Osteoblast (primary cell): ENCODE results near the gene ATRIP. TPM values are rescaled to one million over a fixed set of nuclear protein-coding genes. Genes with fewer than 3 reads are reported as not detected.
A peak's percentile ranks its signal among the peaks of the same experiment; 100 is the strongest.

Experiments used
- DNase-seq: peaks from one replicate; pipeline ENCODE4 v3.0.0; 2011; ENCODE audit warnings: low spot score, mixed read lengths; ENCODE audit not compliant: insufficient read length; ENCODE audit errors: missing footprints
- H2AFZ ChIP-seq: 2 replicates; pipeline ENCODE4 v1.6.0; 2011; ENCODE audit warnings: mild to moderate bottlenecking, low read length
- H3K27ac ChIP-seq: 2 replicates; pipeline ENCODE4 v1.5.1; 2011; ENCODE audit warnings: mild to moderate bottlenecking, low read depth, low read length, moderate library complexity
- H3K27me3 ChIP-seq: 2 replicates; pipeline ENCODE4 v1.6.0; 2012; ENCODE audit warnings: mild to moderate bottlenecking, control low read depth, inconsistent platforms, low read length, moderate library complexity; ENCODE audit not compliant: insufficient read depth
- H3K36me3 ChIP-seq: 2 replicates; pipeline ENCODE4 v1.5.1; 2011; ENCODE audit warnings: mild to moderate bottlenecking, low read length, control low read depth, moderate library complexity; ENCODE audit not compliant: insufficient read depth
- H3K4me1 ChIP-seq: 2 replicates; pipeline ENCODE4 v1.5.1; 2011; ENCODE audit warnings: mild to moderate bottlenecking, low read length, control low read depth, moderate library complexity; ENCODE audit not compliant: insufficient read depth
- H3K4me2 ChIP-seq: 2 replicates; pipeline ENCODE4 v1.6.0; 2011; ENCODE audit warnings: mild to moderate bottlenecking, low read length; ENCODE audit not compliant: insufficient read depth
- H3K4me3 ChIP-seq: fragments of 200-600 bp; sonication (generic); 3 replicates; pipeline ENCODE4 v1.5.1; 2012; ENCODE audit warnings: mild to moderate bottlenecking, low read length, inconsistent platforms; ENCODE audit not compliant: insufficient read depth
- H3K79me2 ChIP-seq: 2 replicates; pipeline ENCODE4 v1.6.0; 2012; ENCODE audit warnings: mild to moderate bottlenecking, low read length, control low read depth, inconsistent platforms; ENCODE audit not compliant: insufficient read depth
- H3K9me3 ChIP-seq: 2 replicates; pipeline ENCODE4 v1.5.1; 2011; ENCODE audit warnings: low read depth, low read length, control low read depth
- H4K20me1 ChIP-seq: 2 replicates; pipeline ENCODE4 v1.6.0; 2012; ENCODE audit warnings: mild to moderate bottlenecking, low read length, control low read depth; ENCODE audit not compliant: insufficient read depth
- total RNA-seq: library from RNA; depleted of rRNA; stranded (reverse); fragments of >200 nt; gene quantifications from 2 replicates; pipeline ENCODE4 v1.2.3, GENCODE V29; 2012
- TF ChIP-seq, protein P1 (sequence below): IDR thresholded peaks from 2 replicates; pipeline ENCODE4 v1.5.1; 2011; ENCODE audit warnings: mild to moderate bottlenecking, low read depth, low read length, moderate library complexity; ENCODE audit errors: extremely low read depth

Gene ATRIP
- total RNA-seq, 1 donor: 5.1 TPM

DNA sequence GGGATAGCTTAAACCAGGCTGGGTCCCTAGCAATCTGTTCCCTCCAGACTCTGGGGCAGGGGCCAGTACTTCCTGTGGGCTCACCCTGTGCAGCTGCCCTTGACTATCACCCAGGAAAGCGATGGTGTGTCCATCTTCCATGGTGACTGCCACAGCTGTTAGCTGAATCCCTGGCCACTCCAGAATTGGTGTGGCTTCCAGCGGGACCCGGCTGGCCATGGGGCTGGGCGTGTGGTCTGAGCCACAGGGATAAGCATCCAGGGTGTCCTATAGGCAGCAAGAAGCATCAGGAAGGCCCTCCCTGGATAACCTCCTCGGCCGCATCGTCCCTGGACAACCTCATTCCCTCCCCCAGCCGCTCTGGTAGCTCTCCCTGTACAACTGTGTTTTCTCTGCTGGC, 23.9 kb upstream of the ATRIP start:
- Histone ChIP-seq H4K20me1 (peaks cover 9% of the 10 kb centered on the region), H3K4me1 (peaks cover 6% of the 10 kb centered on the region), H3K4me3 (no peak overlapping the region), H3K79me2 (no peaks in the 10 kb centered on the region), H3K27me3 (peaks cover 5% of the 10 kb centered on the region), H3K9me3 (no peaks in the 10 kb centered on the region), H2AFZ (no peak overlapping the region), H3K27ac (no peak overlapping the region), H3K36me3 (no peaks in the 10 kb centered on the region), H3K4me2 (no peak overlapping the region)
- TF ChIP-seq, protein P1, sequence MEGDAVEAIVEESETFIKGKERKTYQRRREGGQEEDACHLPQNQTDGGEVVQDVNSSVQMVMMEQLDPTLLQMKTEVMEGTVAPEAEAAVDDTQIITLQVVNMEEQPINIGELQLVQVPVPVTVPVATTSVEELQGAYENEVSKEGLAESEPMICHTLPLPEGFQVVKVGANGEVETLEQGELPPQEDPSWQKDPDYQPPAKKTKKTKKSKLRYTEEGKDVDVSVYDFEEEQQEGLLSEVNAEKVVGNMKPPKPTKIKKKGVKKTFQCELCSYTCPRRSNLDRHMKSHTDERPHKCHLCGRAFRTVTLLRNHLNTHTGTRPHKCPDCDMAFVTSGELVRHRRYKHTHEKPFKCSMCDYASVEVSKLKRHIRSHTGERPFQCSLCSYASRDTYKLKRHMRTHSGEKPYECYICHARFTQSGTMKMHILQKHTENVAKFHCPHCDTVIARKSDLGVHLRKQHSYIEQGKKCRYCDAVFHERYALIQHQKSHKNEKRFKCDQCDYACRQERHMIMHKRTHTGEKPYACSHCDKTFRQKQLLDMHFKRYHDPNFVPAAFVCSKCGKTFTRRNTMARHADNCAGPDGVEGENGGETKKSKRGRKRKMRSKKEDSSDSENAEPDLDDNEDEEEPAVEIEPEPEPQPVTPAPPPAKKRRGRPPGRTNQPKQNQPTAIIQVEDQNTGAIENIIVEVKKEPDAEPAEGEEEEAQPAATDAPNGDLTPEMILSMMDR: no peak
- DNase-seq: peak; percentile 65

DNA sequence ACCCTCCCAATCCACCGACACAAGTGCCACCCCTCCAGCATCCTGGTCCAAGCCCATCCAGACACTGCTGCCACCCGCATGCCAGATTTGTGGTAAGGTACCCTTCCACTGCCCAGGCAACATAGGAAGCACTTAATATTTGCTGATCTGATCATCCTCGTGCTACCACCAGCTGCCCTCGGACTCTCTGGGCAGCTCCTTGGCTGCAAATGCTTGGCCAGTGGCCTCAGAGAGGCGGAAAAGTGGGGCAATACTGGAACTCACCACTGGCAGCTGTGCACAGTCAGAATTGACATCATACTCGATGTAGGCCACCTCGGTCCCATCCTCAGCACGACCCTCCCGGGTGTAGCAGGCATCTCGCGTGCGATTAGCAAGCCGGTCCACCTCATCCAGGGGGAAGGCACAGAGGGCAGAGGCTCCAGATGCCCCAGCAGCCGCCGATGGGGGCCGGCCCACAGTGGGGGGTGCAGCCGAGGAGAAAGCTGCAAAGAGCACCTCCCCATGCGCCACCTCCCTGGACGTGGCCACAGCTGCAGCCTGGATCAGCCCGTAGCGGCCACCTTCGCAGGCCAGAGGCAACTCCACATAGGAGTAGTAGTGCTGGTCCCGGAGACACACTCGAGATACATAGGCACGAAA, 23.2 kb upstream of the ATRIP start:
- peaks cover 6% of the 10 kb centered on the region for H3K4me1 ChIP-seq
- H3K4me3 ChIP-seq: no peak overlapping the region
- H3K4me2 ChIP-seq: no peak overlapping the region

DNA sequence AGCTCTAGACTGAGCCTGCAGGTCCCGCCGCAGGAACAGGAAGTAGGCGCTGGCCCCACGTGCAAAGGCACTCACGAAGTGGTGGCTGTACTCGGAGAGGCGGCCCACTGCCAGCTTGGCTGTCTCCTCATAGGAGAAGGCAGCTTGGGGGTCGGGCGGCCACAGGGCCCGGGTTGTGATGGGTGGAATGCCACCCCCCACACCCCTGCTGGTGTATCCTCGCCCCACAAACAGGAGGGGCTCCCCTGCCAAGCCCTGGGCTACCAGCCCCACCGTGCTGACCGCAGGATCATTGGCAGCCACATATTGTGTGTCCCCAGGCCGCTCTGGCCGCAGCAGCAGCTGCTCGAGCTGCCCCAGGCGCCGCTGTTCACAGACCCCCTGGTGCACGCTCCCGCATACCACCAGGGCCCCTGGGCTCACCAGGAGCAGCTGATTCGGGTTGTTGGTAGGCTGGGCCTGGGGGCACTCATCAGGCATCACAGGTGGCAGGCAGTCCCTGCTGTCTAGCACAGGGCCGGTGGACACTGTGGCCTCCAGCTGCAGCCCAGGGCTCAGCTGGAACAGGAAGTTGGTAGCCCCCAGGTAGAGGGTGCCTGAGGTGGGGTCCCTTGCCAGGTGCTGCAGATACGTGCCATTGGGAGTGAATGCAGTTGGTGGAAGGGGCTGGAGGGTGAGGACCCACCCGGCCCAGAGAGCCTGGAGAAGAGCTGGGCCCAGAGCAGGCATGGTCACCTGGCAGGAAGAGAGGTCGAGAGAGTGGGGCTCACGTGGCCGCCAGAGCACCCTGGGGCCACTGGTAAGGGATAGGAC, 22.4 kb upstream of the ATRIP start:
- Histone ChIP-seq H3K79me2 (no peaks in the 10 kb centered on the region), H3K9me3 (no peaks in the 10 kb centered on the region), H3K4me3 (no peak overlapping the region), H4K20me1 (peaks cover 16% of the 10 kb centered on the region), H3K4me2 (no peak overlapping the region), H3K4me1 (peaks cover 6% of the 10 kb centered on the region), H2AFZ (no peak overlapping the region), H3K27me3 (peaks cover 12% of the 10 kb centered on the region), H3K36me3 (no peaks in the 10 kb centered on the region), H3K27ac (no peak overlapping the region)
- peak; percentile 81 for DNase-seq
- TF ChIP-seq, protein P1: no peak

More for the DNA sequence above, 23.2 kb upstream of the ATRIP start:
- Histone ChIP-seq H2AFZ (no peak overlapping the region), H4K20me1 (peaks cover 15% of the 10 kb centered on the region), H3K79me2 (no peaks in the 10 kb centered on the region), H3K36me3 (no peaks in the 10 kb centered on the region), H3K27ac (no peak overlapping the region), H3K9me3 (no peaks in the 10 kb centered on the region), H3K27me3 (peaks cover 10% of the 10 kb centered on the region)
- peak; percentile 85 for DNase-seq
- TF ChIP-seq, protein P1: no peak

DNA sequence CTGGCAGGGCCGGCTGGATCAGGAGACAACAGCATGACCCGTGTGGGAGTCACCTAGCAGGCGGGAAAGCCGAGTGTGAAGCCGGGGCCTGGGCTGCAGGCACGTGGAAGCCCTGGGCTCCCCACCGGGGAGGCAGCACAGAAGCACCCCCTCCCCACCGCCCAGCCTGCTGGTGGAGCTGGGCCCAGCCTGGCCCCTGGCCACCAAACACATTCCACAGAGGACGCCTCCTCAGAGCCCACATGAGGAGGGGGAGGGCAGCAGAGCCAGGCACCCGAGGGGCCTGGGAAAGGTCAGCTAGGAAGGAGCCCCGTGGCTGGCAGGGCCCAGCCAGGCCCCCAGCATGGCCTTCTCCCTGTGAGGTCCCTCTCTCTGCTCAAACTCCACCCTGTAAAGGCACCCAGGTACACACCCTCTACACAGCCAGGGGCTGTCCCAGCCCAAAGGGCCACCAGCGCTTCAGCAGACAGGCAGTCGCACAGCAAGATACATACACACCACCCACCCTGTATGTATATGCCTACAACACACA, 21.2 kb upstream of the ATRIP start:
- H3K27ac ChIP-seq: no peak overlapping the region
- peak; percentile 80 for DNase-seq
- no peaks in the 10 kb centered on the region for H3K9me3 ChIP-seq
- peaks cover 16% of the 10 kb centered on the region for H4K20me1 ChIP-seq
- no peaks in the 10 kb centered on the region for H3K36me3 ChIP-seq
- H3K79me2 ChIP-seq: no peaks in the 10 kb centered on the region
- no peak overlapping the region for H3K4me2 ChIP-seq
- peaks cover 12% of the 10 kb centered on the region for H3K27me3 ChIP-seq
- TF ChIP-seq, protein P1: no peak
- H3K4me1 ChIP-seq: peaks cover 13% of the 10 kb centered on the region
- H2AFZ ChIP-seq: no peak overlapping the region
- no peak overlapping the region for H3K4me3 ChIP-seq
